Activated B cell treated with CpG ODN at 0.5 μM for 24 hours (primary cell): Measurements from ENCODE around the gene TNFAIP3. TPM values are rescaled to one million over a fixed set of nuclear protein-coding genes. Genes with fewer than 3 reads are reported as not detected.
"Not testable (repeated sequence)": the region's sequence is repeated elsewhere in the genome, so short reads cannot be mapped to it uniquely, and the experiment has no call there.

Experiments
- ATAC-seq: fragments of 200-7000 bp; cut with Tn5 transposase; one replicate; pipeline ENCODE4 v1.10.0; 2021; ENCODE audit warnings: low read depth, mild to moderate bottlenecking, moderate library complexity
- CTCF ChIA-PET: fragments of 350-600 bp; sonication (Branson Sonifier 250); formaldehyde crosslinking; loops from one replicate; lab custom pipeline; 2021; ENCODE audit warnings: antibody characterized with exemption; lab: Charles Lee
- POLR2A ChIA-PET: fragments of 350-600 bp; sonication (Branson Sonifier 250); formaldehyde crosslinking; loops from one replicate; lab custom pipeline; 2021; ENCODE audit warnings: antibody characterized with exemption; lab: Charles Lee
- DNase-seq: peaks from one replicate; pipeline ENCODE4 v3.0.0; 2022
- H3K27ac Mint-ChIP-seq: one replicate; pipeline ENCODE4 v1.8.0; 2020; ENCODE audit warnings: mixed read lengths
- H3K27me3 Mint-ChIP-seq: one replicate; pipeline ENCODE4 v1.8.0; 2021; ENCODE audit warnings: mixed read lengths
- H3K36me3 Mint-ChIP-seq: one replicate; pipeline ENCODE4 v1.8.0; 2021; ENCODE audit warnings: low read depth, mixed read lengths
- H3K4me1 Mint-ChIP-seq: one replicate; pipeline ENCODE4 v1.8.0; 2021; ENCODE audit warnings: mixed read lengths
- H3K4me3 Mint-ChIP-seq: one replicate; pipeline ENCODE4 v1.8.0; 2020; ENCODE audit warnings: mild to moderate bottlenecking, mixed read lengths
- H3K9me3 Mint-ChIP-seq: one replicate; pipeline ENCODE4 v1.8.0; 2020; ENCODE audit warnings: mixed read lengths
- intact Hi-C: fragments of 100-400 bp; cut with micrococcal nuclease; formaldehyde crosslinking; loops from one replicate; pipeline ENCODE4 v1.15.1; 2024
- total RNA-seq: library from RNA; stranded (reverse); gene quantifications from 2 replicates; pipeline ENCODE4 v1.2.3, GENCODE V29; 2022
- TF ChIP-seq, protein P1 (sequence below): fragments of 200-600 bp; IDR thresholded peaks from one replicate; pipeline ENCODE4 v1.8.0; 2022; ENCODE audit warnings: antibody characterized with exemption, mild to moderate bottlenecking

TNFAIP3 gene
- total RNA-seq, 1 donor from 2014 or later = 226 TPM

DNA sequence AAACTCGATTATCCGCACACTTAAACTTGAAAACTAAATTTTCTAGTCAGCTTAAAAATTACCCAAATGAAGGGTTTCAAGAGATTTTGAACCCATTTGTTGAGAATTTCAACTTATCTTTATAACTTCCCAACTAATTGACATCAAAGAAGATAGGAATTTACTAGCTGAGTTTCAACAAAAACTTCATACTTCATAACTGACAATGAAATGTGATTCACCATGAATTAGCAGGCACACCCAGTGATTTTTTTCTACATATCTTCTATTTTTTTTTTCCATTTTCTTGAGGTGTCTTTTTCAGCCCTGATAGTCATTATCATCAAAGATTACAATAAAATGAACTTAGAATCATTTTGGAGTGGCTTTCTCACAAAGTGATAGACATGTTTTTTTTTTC lies 26.7 kb downstream of the TNFAIP3 start:
- no peaks in the 10 kb centered on the region for H3K36me3 Mint-ChIP-seq
- ChIA-PET POLR2A (no interaction called here), CTCF (no interaction called here)
- ATAC-seq (no peak), DNase-seq (no peak)
- no peak overlapping the region for H3K4me3 Mint-ChIP-seq
- H3K27ac Mint-ChIP-seq = no peak overlapping the region
- H3K27me3 Mint-ChIP-seq = no peaks in the 10 kb centered on the region
- H3K9me3 Mint-ChIP-seq = no peaks in the 10 kb centered on the region
- TF ChIP-seq, protein P1, sequence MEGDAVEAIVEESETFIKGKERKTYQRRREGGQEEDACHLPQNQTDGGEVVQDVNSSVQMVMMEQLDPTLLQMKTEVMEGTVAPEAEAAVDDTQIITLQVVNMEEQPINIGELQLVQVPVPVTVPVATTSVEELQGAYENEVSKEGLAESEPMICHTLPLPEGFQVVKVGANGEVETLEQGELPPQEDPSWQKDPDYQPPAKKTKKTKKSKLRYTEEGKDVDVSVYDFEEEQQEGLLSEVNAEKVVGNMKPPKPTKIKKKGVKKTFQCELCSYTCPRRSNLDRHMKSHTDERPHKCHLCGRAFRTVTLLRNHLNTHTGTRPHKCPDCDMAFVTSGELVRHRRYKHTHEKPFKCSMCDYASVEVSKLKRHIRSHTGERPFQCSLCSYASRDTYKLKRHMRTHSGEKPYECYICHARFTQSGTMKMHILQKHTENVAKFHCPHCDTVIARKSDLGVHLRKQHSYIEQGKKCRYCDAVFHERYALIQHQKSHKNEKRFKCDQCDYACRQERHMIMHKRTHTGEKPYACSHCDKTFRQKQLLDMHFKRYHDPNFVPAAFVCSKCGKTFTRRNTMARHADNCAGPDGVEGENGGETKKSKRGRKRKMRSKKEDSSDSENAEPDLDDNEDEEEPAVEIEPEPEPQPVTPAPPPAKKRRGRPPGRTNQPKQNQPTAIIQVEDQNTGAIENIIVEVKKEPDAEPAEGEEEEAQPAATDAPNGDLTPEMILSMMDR = no peak
- H3K4me1 Mint-ChIP-seq = no peaks in the 10 kb centered on the region
- intact Hi-C loops = no loop called here

DNA sequence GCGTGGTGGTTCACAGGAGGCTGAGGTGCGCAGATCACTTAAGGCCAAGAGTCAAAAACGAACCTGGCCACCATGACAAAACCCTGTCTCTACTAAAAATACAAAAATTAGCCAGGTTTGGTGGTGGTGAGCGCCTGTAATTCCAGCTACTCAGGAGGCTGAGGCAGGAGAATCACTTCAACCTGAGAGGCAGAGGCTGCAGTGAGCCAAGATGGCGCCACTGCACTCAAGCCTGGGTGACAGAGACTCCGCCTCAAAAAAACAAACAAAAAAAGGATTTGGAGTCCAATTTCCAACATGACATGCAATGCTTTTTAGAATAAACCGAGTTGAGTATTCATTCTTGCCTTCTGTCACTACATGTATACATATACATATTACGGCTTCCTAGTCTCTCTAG lies 27.3 kb downstream of the TNFAIP3 start:
- intact Hi-C loops = not testable (repeated sequence)

DNA sequence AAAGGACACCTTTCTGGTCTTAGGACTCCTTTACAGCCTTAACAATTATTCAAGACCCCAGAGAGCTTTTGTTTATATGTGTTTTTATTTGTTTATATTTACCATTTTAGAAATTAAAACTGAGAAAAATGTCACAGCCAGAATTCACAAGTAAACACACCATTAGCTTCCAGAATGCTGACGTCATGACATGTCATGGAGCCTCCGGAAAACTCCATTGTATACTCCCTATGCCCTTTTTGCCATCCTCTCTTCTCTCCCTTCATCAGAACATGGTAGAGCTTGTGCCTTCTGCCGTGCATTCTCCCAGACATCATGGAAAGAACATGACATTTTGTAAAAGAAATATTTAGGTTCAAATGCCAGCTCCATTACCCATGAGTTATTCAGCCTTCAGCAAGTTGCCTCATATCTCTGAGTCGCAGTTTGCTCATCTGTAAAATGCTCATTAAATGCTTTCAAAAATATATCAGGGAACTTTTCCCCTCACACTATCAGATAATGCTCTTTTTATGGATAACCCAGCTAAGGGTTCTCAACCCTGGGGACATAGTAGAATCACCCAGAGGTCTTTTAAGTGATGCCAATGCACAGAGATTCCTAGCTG lies 27.8 kb downstream of the TNFAIP3 start:
- H3K27me3 Mint-ChIP-seq = no peaks in the 10 kb centered on the region
- TF ChIP-seq, protein P1 = no peak
- H3K4me3 Mint-ChIP-seq = no peak overlapping the region
- ATAC-seq = no peak
- CTCF ChIA-PET = no interaction called here
- no peak overlapping the region for H3K27ac Mint-ChIP-seq
- DNase-seq = no peak
- no peaks in the 10 kb centered on the region for H3K9me3 Mint-ChIP-seq
- H3K4me1 Mint-ChIP-seq = no peaks in the 10 kb centered on the region
- H3K36me3 Mint-ChIP-seq = no peaks in the 10 kb centered on the region
- POLR2A ChIA-PET = no interaction called here
- intact Hi-C loops = no loop called here

More for the DNA sequence above, 27.3 kb downstream of the TNFAIP3 start:
- H3K36me3 Mint-ChIP-seq, DNase-seq, H3K27me3 Mint-ChIP-seq, H3K4me3 Mint-ChIP-seq, POLR2A ChIA-PET, H3K27ac Mint-ChIP-seq, ATAC-seq, CTCF ChIA-PET, H3K4me1 Mint-ChIP-seq, H3K9me3 Mint-ChIP-seq: not testable (repeated sequence)

DNA sequence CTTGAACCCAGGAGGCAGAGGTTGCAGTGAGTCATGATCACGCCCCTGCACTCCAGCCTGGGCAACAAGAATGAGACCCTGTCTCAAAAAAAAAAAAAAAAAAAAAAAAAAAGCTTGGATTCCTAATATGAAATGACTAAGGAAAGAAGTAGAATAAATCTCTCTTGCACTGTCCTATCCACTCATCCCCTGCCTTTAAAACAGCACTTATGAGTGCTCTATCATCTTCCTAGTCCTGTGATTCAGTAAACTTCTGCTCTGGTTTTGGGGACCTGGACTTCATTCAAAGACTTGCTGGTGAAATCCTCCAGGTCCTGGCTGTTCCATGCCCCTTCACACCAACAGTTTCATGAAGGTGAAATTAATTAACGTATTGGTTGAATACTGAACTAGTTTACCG lies 29.6 kb downstream of the TNFAIP3 start:
- TF ChIP-seq, protein P1 = no peak
- POLR2A ChIA-PET = interaction anchor here (0.7 kb wide), 1 partner anchor 521 kb away, joined by 3 read pairs; no protein-coding TSS in a partner anchor
- Mint-ChIP-seq H3K4me1 (no peaks in the 10 kb centered on the region), H3K27me3 (no peaks in the 10 kb centered on the region), H3K4me3 (no peak overlapping the region), H3K27ac (no peak overlapping the region), H3K9me3 (no peaks in the 10 kb centered on the region), H3K36me3 (no peaks in the 10 kb centered on the region)
- ATAC-seq (no peak), DNase-seq (no peak)
- CTCF ChIA-PET = no interaction called here
- intact Hi-C loops = no loop called here

DNA sequence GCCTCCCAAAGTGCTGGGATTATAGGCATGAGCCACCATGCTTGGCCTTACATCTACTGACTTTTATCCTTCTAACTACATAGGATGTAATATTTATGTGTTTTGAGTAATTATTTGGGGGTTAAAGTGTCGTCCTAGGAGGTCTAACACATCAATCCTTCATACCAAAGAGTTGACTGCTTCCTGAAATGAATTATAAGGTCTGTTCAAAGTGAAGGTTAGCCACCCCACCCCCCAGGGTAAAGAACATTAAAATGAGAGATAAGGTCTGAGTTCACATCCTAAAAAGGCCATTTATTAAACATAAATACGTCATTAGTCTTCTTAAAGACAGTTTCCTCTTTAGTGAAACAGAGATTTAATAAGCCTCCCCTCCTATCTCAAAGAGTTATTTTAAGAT lies 33.8 kb downstream of the TNFAIP3 start:
- intact Hi-C loops = loop anchor here (10.0 kb wide), 1 partner anchor 796 kb away; no protein-coding TSS in a partner anchor
- no peak for DNase-seq
- POLR2A ChIA-PET = no interaction called here
- ATAC-seq = no peak
- H3K4me1 Mint-ChIP-seq = peaks cover 20% of the 10 kb centered on the region
- TF ChIP-seq, protein P1 = no peak
- no peaks in the 10 kb centered on the region for H3K27me3 Mint-ChIP-seq
- no peaks in the 10 kb centered on the region for H3K36me3 Mint-ChIP-seq
- no peak overlapping the region for H3K4me3 Mint-ChIP-seq
- CTCF ChIA-PET = interaction anchor here (0.7 kb wide), 1 partner anchor 53 kb away, joined by 3 read pairs; no protein-coding TSS in a partner anchor
- no peaks in the 10 kb centered on the region for H3K9me3 Mint-ChIP-seq
- no peak overlapping the region for H3K27ac Mint-ChIP-seq
